Endothelial cell of umbilical vein (primary cell): ENCODE data around the gene TAF11L4.

ENCODE experiments used
- CTCF ChIP-seq, 2 donors: IDR thresholded peaks; 1 replicate in 1 of 2; 2 replicates in 1 of 2; pipeline ENCODE4 v1.5.1; 2011; ENCODE audit warnings: low read length in 2 of 2, mild to moderate bottlenecking in 2 of 2, moderate library complexity in 2 of 2, control low read depth in 1 of 2, inconsistent platforms in 1 of 2, low read depth in 1 of 2; ENCODE audit not compliant: insufficient read depth in 1 of 2; ENCODE audit errors: extremely low read depth in 1 of 2
- EZH2 ChIP-seq: IDR thresholded peaks from 2 replicates; pipeline ENCODE4 v1.6.1; 2012; ENCODE audit warnings: borderline replicate concordance, low read depth, mild to moderate bottlenecking, moderate library complexity, low read length, inconsistent platforms; ENCODE audit not compliant: severe bottlenecking
- FOS ChIP-seq: IDR thresholded peaks from 2 replicates; pipeline ENCODE4 v1.6.1; 2011; ENCODE audit warnings: mild to moderate bottlenecking, low read length, moderate library complexity, borderline replicate concordance; ENCODE audit not compliant: insufficient read depth
- JUN ChIP-seq: IDR thresholded peaks from 2 replicates; pipeline ENCODE4 v1.6.1; 2011; ENCODE audit warnings: borderline replicate concordance, low read depth; ENCODE audit not compliant: insufficient read length, insufficient read depth
- MAX ChIP-seq: IDR thresholded peaks from 2 replicates; pipeline ENCODE4 v1.6.1; 2011; ENCODE audit not compliant: insufficient read depth, insufficient read length
- POLR2A ChIP-seq: IDR thresholded peaks from 2 replicates; pipeline ENCODE4 v1.6.1; 2012; ENCODE audit warnings: low read depth, mild to moderate bottlenecking, control low read depth, low read length
- POLR2AphosphoS5 ChIP-seq: IDR thresholded peaks from 2 replicates; pipeline ENCODE4 v1.6.1; 2012; ENCODE audit warnings: low read depth, mild to moderate bottlenecking, control low read depth, low read length, moderate library complexity; ENCODE audit not compliant: insufficient read depth

GRCh38 chr5:17481378-17481777 is 40.2 kb upstream of the TAF11L4 start:
- TF ChIP-seq FOS (no peak), CTCF (IDR thresholded peaks at IDR 0.05; ENCODE audit: extremely low read depth in 1 of 2, insufficient read depth in 1 of 2, low read depth in 1 of 2, low read length in 2 of 2) (no peak), POLR2A (no peak), MAX (no peak), JUN (no peak), POLR2AphosphoS5 (no peak), EZH2 (no peak)
